Heart left ventricle (tissue), 16 donors: ENCODE data around the gene SORL1-AS1.

Source experiments
- ATAC-seq, 4 donors: fragments of 200-7000 bp; cut with Tn5 transposase; one replicate each; pipeline ENCODE4 v1.9.1; 2020 to 2022; ENCODE audit warnings: moderate library complexity in 4 of 4, mild to moderate bottlenecking in 3 of 4, moderate number of reproducible peaks in 1 of 4
- DNase-seq, 5 donors: peaks; one replicate each; pipeline ENCODE4 v3.0.0-alpha.2; 2020
- H3K27ac ChIP-seq, 12 donors: fragments of 200-600 bp; sonication (generic) in 4 of 12; one replicate each; pipeline versions ENCODE4 v1.5.0 to v1.8.0; 2016 to 2022; ENCODE audit warnings: mild to moderate bottlenecking in 2 of 12
- H3K27me3 ChIP-seq, 9 donors: fragments of 200-600 bp; sonication (generic) in 2 of 9; one replicate each; pipeline versions ENCODE4 v1.5.1 to v1.8.0; 2016 to 2022; ENCODE audit warnings: mild to moderate bottlenecking in 3 of 9
- H3K36me3 ChIP-seq, 9 donors: fragments of 200-600 bp; sonication (generic) in 2 of 9; one replicate each; pipeline versions ENCODE4 v1.5.0 to v1.8.0; 2018 to 2022; ENCODE audit warnings: mild to moderate bottlenecking in 2 of 9
- H3K4me1 ChIP-seq, 12 donors: fragments of 200-600 bp; sonication (generic) in 4 of 12; one replicate each; pipeline versions ENCODE4 v1.5.0 to v1.8.0; 2016 to 2022; ENCODE audit warnings: mild to moderate bottlenecking in 3 of 12
- H3K4me3 ChIP-seq, 12 donors: fragments of 200-600 bp; sonication (generic) in 4 of 12; one replicate each; pipeline versions ENCODE4 v1.5.0 to v1.8.0; 2017 to 2022; ENCODE audit warnings: mild to moderate bottlenecking in 9 of 12, moderate library complexity in 4 of 12
- H3K9me3 ChIP-seq, 12 donors: fragments of 200-600 bp; sonication (generic) in 4 of 12; one replicate each; pipeline versions ENCODE4 v1.5.0 to v1.8.0; 2016 to 2022; ENCODE audit warnings: mild to moderate bottlenecking in 1 of 12
- CTCF ChIP-seq, 12 donors: fragments of 200-600 bp; sonication (generic) in 4 of 12; IDR thresholded peaks; one replicate each; pipeline versions ENCODE4 v1.5.0 to v1.8.0; 2018 to 2022; ENCODE audit warnings: antibody characterized with exemption in 12 of 12, mild to moderate bottlenecking in 5 of 12
- POLR2A ChIP-seq, 2 donors: fragments of 450-650 bp; IDR thresholded peaks; one replicate each; pipeline ENCODE4 v1.6.1; 2017; ENCODE audit warnings: antibody characterized with exemption in 2 of 2, mild to moderate bottlenecking in 2 of 2, moderate library complexity in 2 of 2
- WGBS, 4 donors: extraction: QIAGEN DNeasy Blood & Tissue Kit in 2 of 4; methylation state at CpG; one replicate each; pipeline versions ENCODE4 v1.1.5 to v1.1.7; 2013 to 2018; 5-methylcytosine and 5-hydroxymethylcytosine counted together
- intact Hi-C, 10 donors: fragments of 100-400 bp; cut with DNase I; formaldehyde crosslinking; loops; one replicate each; pipeline versions ENCODE4 v1.11.1 to v1.14.2; 2022
- donor health status: ischemic (EF 13 %, LVEDD 7.1; RV severe dilation, severe dysfunction).
- donor health status: healthy with polysubstance abuse.
- donor health status: DM: no; HTN: yes; CAD: no.
- donor health status: DM: no; HTN: no; CAD: no.
- donor health status: ischemic (EF 25% LVEDD 6.9; RV normal size, moderate dysfunction).
- donor health status: ischemic (EF 25% LVEDD 5.7; RV mildly dilated, moderate dysfunction).
- donor health status: healthy.
- donor health status: DM: yes; HTN: yes; CAD: no.
- donor health status: ischemic (EF 35%, LVEDD 5.7; RV mildly dilated, moderate dysfunction).
- donor health status: nonischemic (EF 11% LVEDD 7.7; RV severe dilation, severe dysfunction).
- donor health status: DM: yes; HTN: yes; CAD: no.
- donor health status: PGD.
- donor health status: ischemic (EF 29% LVEDD 5.4; RV normal size, mild dysfunction).
- donor health status: nonischemic (EF 23%, LVEDD 6.1; RV moderate dilation, normal function).

Gene SORL1-AS1

GRCh38 chr11:121444526-121444925 lies 8.2 kb downstream of the SORL1-AS1 start:
- TF ChIP-seq CTCF (IDR thresholded peaks at IDR 0.05) (no peak), POLR2A (IDR thresholded peaks at IDR 0.05) (no peak)
- 65 to 77% (median 76%) methylated on average over 3 of the region's 3 CpGs for WGBS, 4 donors
- intact Hi-C loops: loop anchor here in 1 of 10 donors (10.0 kb wide), 1 partner anchor 120 kb away; no protein-coding TSS in a partner anchor
- no peak overlapping the region for H3K4me3 ChIP-seq
- no peak overlapping the region for H3K27ac ChIP-seq
- DNase-seq (no peak), ATAC-seq (no peak)
- peaks cover 0 to 35% (median 0%) of the 10 kb centered on the region in 12 donors for H3K4me1 ChIP-seq
- no peaks in the 10 kb centered on the region for H3K36me3 ChIP-seq
- H3K9me3 ChIP-seq: no peaks in the 10 kb centered on the region
- H3K27me3 ChIP-seq: no peaks in the 10 kb centered on the region

- TF ChIP-seq CTCF (IDR thresholded peaks at IDR 0.05): no peak
- TF ChIP-seq POLR2A (IDR thresholded peaks at IDR 0.05): no peak
- H3K4me1 ChIP-seq: peaks cover 0 to 27% (median 0%) of the 10 kb centered on the region in 12 donors
- no peaks in the 10 kb centered on the region for H3K9me3 ChIP-seq
- no peaks in the 10 kb centered on the region for H3K27me3 ChIP-seq
- no peaks in the 10 kb centered on the region for H3K36me3 ChIP-seq
- intact Hi-C loops: loop anchor here in 1 of 10 donors (10.0 kb wide), 1 partner anchor 119 kb away; no protein-coding TSS in a partner anchor
- DNase-seq (no peak), ATAC-seq (no peak)
- H3K4me3 ChIP-seq: no peak overlapping the region
- 90 to 98% (median 95%) methylated on average over 4 of the region's 4 CpGs for WGBS, 4 donors
- no peak overlapping the region for H3K27ac ChIP-seq
Observed at GRCh38 chr11:121443688-121444275, 9.0 kb downstream of the SORL1-AS1 start.

DNA sequence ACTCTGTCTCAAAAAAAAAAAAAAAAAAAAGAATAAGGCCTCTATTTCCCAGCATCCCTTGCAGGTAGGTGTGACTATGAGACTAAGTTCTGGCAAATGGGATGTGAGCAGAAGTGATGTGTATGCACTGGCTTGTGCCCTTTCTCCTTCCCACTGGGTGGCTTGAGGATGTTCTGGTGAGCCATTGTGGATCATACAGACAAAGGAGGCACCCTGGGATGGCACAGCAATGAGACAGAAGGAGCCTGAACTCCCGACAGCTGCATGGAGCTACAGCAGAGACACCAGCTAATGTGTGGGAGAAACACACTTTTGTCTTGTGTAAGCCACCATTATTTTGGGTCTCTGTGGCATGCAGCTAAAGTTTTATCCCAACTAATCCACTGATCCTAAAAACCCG lies 11.2 kb downstream of the SORL1-AS1 start:
- ATAC-seq (no peak), DNase-seq (no peak)
- no peak overlapping the region for H3K4me3 ChIP-seq
- H3K4me1 ChIP-seq: peaks cover 0 to 25% (median 0%) of the 10 kb centered on the region in 12 donors
- TF ChIP-seq CTCF (IDR thresholded peaks at IDR 0.05) (no peak), POLR2A (IDR thresholded peaks at IDR 0.05) (no peak)
- no peaks in the 10 kb centered on the region for H3K36me3 ChIP-seq
- H3K9me3 ChIP-seq: no peaks in the 10 kb centered on the region
- H3K27ac ChIP-seq: no peak overlapping the region
- H3K27me3 ChIP-seq: no peaks in the 10 kb centered on the region
- 86 to 96% (median 90%) methylated on average over 2 of the region's 2 CpGs for WGBS, 4 donors
- intact Hi-C loops: loop anchor here in 1 of 10 donors (10.0 kb wide), 1 partner anchor 117 kb away; no protein-coding TSS in a partner anchor

- Histone ChIP-seq H3K27me3 (no peaks in the 10 kb centered on the region), H3K27ac (no peak overlapping the region), H3K4me3 (no peak overlapping the region), H3K36me3 (no peaks in the 10 kb centered on the region), H3K4me1 (peaks cover 0 to 36% (median 0%) of the 10 kb centered on the region in 12 donors), H3K9me3 (no peaks in the 10 kb centered on the region)
- DNase-seq (no peak), ATAC-seq (peak in 1 of 4 donors; percentile 35)
- intact Hi-C loops: loop anchor here in 1 of 10 donors (10.0 kb wide), 1 partner anchor 115 kb away; no protein-coding TSS in a partner anchor
- no peak for TF ChIP-seq POLR2A (IDR thresholded peaks at IDR 0.05)
- TF ChIP-seq CTCF (IDR thresholded peaks at IDR 0.05): no peak
Observed at GRCh38 chr11:121439759-121440158, 13.0 kb downstream of the SORL1-AS1 start.
